Measurements from ENCODE around the gene REG1B.
"Not testable (repeated sequence)": the region's sequence is repeated elsewhere in the genome, so short reads cannot be mapped to it uniquely, and the experiment has no call there.

DNA sequence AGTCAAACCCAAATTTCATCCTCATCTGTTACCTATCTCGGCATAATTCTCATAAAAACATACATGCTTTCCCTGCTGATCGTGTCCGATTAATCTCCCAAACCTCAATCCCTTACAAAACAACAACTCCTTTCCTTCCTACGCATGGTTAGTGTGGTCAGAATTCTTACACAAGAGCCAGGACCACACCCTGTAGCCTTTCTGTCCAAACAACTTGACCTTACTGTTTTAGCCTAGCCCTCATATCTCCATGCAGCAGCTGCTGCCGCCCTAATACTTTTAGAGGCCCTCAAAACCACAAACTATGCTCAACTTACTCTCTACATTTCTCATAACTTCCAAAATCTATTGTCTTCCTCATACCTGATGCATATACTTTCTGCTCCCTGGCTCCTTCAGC, 33.0 kb downstream of the REG1B start:
- TF ChIP-seq ELF4 (IDR thresholded peaks at IDR 0.05); SUZ12 (IDR thresholded peaks at IDR 0.05); ZNF384 (IDR thresholded peaks at IDR 0.05); LEF1 (IDR thresholded peaks at IDR 0.05; ENCODE audit: borderline replicate concordance); HDGF (IDR thresholded peaks at IDR 0.05; ENCODE audit: borderline replicate concordance); FOXM1 (IDR thresholded peaks at IDR 0.05; ENCODE audit: borderline replicate concordance); BHLHE40 (IDR thresholded peaks at IDR 0.05; ENCODE audit: borderline replicate concordance): not testable (repeated sequence)

Data from HEK293T (cell line).